HL-60 (cell line): Measurements from ENCODE around the gene RARS2.

Experiments
- CTCF ChIP-seq: IDR thresholded peaks from one replicate; pipeline ENCODE4 v1.5.1; 2011; ENCODE audit warnings: low read length, control low read depth, inconsistent platforms; ENCODE audit not compliant: insufficient read depth
- GABPA ChIP-seq: IDR thresholded peaks from 2 replicates; pipeline ENCODE4 v1.6.1; 2012; ENCODE audit warnings: low read depth
- POLR2AphosphoS5 ChIP-seq: IDR thresholded peaks from 2 replicates; pipeline ENCODE4 v1.6.1; 2012; ENCODE audit warnings: low read depth

GRCh38 chr6:87628424-87628823, 38.6 kb upstream of the RARS2 start:
- no peak for TF ChIP-seq CTCF
- TF ChIP-seq POLR2AphosphoS5 = no peak
- no peak for TF ChIP-seq GABPA
